Mesenchymal stem cell (in vitro differentiated cells and primary cell): ENCODE data around the gene ELMO3.
A peak's percentile ranks its signal among the peaks of the same experiment; 100 is the strongest.

Experiments
- DNase-seq: peaks from one replicate; pipeline ENCODE4 v3.0.0-alpha.2; 2013
- H2AFZ ChIP-seq: one replicate; pipeline ENCODE4 v1.6.1; 2013; ENCODE audit warnings: low read depth, mild to moderate bottlenecking, control low read depth, inconsistent platforms, low read length, moderate library complexity
- H2AK5ac ChIP-seq: 2 replicates; pipeline ENCODE4 v1.6.1; 2013; ENCODE audit warnings: low read length, moderate library complexity, mild to moderate bottlenecking, inconsistent platforms; ENCODE audit not compliant: severe bottlenecking
- H2BK120ac ChIP-seq: one replicate; pipeline ENCODE4 v1.6.1; 2013; ENCODE audit warnings: low read depth, mild to moderate bottlenecking, inconsistent platforms, low read length, moderate library complexity
- H2BK12ac ChIP-seq, 2 experiments: one replicate each; pipeline ENCODE4 v1.6.1; 2013; ENCODE audit warnings: inconsistent platforms in 2 of 2, low read length in 2 of 2, mild to moderate bottlenecking in 2 of 2, moderate library complexity in 2 of 2, control low read depth in 1 of 2
- H2BK15ac ChIP-seq: one replicate; pipeline ENCODE4 v1.6.1; 2013; ENCODE audit warnings: mild to moderate bottlenecking, low read depth, inconsistent platforms; ENCODE audit not compliant: poor library complexity, severe bottlenecking
- H2BK5ac ChIP-seq: 2 replicates; pipeline ENCODE4 v1.6.1; 2013; ENCODE audit warnings: low read depth, mild to moderate bottlenecking, low read length, control low read depth, inconsistent platforms; ENCODE audit not compliant: poor library complexity, severe bottlenecking
- H3K14ac ChIP-seq, 2 experiments: one replicate each; pipeline ENCODE4 v1.6.1; 2013; ENCODE audit warnings: inconsistent platforms in 2 of 2, low read length in 2 of 2, control low read depth in 1 of 2, mild to moderate bottlenecking in 1 of 2, moderate library complexity in 1 of 2
- H3K18ac ChIP-seq, 2 experiments: one replicate each; pipeline ENCODE4 v1.6.1; 2013; ENCODE audit warnings: inconsistent platforms in 2 of 2, low read length in 2 of 2, control low read depth in 1 of 2, low read depth in 1 of 2, mild to moderate bottlenecking in 1 of 2
- H3K23ac ChIP-seq, 2 experiments: one replicate each; pipeline ENCODE4 v1.6.1; 2013; ENCODE audit warnings: inconsistent platforms in 2 of 2, low read length in 2 of 2, mild to moderate bottlenecking in 2 of 2, moderate library complexity in 2 of 2, control low read depth in 1 of 2
- H3K27ac ChIP-seq: 2 replicates; pipeline ENCODE4 v1.5.1; 2013; ENCODE audit warnings: mild to moderate bottlenecking, moderate library complexity, low read length, control low read depth, inconsistent platforms; ENCODE audit not compliant: poor library complexity, severe bottlenecking
- H3K27me3 ChIP-seq, 2 experiments: 2 replicates each; pipeline versions ENCODE4 v1.6.1 to v1.7.0; 2013; ENCODE audit warnings: low read length in 2 of 2, mild to moderate bottlenecking in 2 of 2, moderate library complexity in 2 of 2, control low read depth in 1 of 2, inconsistent platforms in 1 of 2; ENCODE audit not compliant: control insufficient read depth in 1 of 2, insufficient read depth in 1 of 2
- H3K36me3 ChIP-seq, 2 experiments: 2 replicates each; pipeline versions ENCODE4 v1.6.1 to v1.7.0; 2013; ENCODE audit warnings: low read length in 2 of 2, control low read depth in 1 of 2, inconsistent platforms in 1 of 2, low read depth in 1 of 2, mild to moderate bottlenecking in 1 of 2; ENCODE audit not compliant: insufficient read depth in 2 of 2, control insufficient read depth in 1 of 2
- H3K4ac ChIP-seq, 2 experiments: one replicate each; pipeline ENCODE4 v1.6.1; 2013; ENCODE audit warnings: inconsistent platforms in 2 of 2, low read length in 2 of 2, mild to moderate bottlenecking in 2 of 2, moderate library complexity in 2 of 2, control low read depth in 1 of 2, low read depth in 1 of 2
- H3K4me1 ChIP-seq: 2 replicates; pipeline ENCODE4 v1.6.1; 2013; ENCODE audit warnings: low read depth, low read length, control low read depth; ENCODE audit not compliant: control insufficient read depth, insufficient read depth
- H3K4me2 ChIP-seq: 2 replicates; pipeline ENCODE4 v1.6.1; 2013; ENCODE audit warnings: low read length, mild to moderate bottlenecking, inconsistent platforms; ENCODE audit not compliant: poor library complexity, severe bottlenecking
- H3K4me3 ChIP-seq, 2 experiments: 2 replicates each; pipeline versions ENCODE4 v1.5.1 to v1.7.0; 2013; ENCODE audit warnings: low read length in 2 of 2, mild to moderate bottlenecking in 2 of 2, control low read depth in 1 of 2, low read depth in 1 of 2; ENCODE audit not compliant: insufficient read depth in 1 of 2
- H3K79me1 ChIP-seq: replicated peaks from 2 replicates; pipeline ENCODE4 v1.6.1; 2013; ENCODE audit warnings: mild to moderate bottlenecking, control low read depth, low read length, inconsistent platforms; ENCODE audit not compliant: poor library complexity, severe bottlenecking
- H3K9ac ChIP-seq: 2 replicates; pipeline ENCODE4 v1.7.0; 2013; ENCODE audit warnings: mild to moderate bottlenecking, low read length, moderate library complexity
- H3K9me3 ChIP-seq: 2 replicates; pipeline ENCODE4 v1.7.0; 2013; ENCODE audit warnings: mild to moderate bottlenecking, low read length; ENCODE audit not compliant: control insufficient read depth
- H4K8ac ChIP-seq: one replicate; pipeline ENCODE4 v1.6.1; 2013; ENCODE audit warnings: inconsistent platforms, mild to moderate bottlenecking, low read length, moderate library complexity
- H4K91ac ChIP-seq: one replicate; pipeline ENCODE4 v1.6.1; 2013; ENCODE audit warnings: mild to moderate bottlenecking, low read length, inconsistent platforms
- WGBS: methylation state at CpG from one replicate; pipeline ENCODE4 v1.1.7; 2013; ENCODE audit warnings: mixed read lengths; 5-methylcytosine and 5-hydroxymethylcytosine counted together

ELMO3 gene

DNA sequence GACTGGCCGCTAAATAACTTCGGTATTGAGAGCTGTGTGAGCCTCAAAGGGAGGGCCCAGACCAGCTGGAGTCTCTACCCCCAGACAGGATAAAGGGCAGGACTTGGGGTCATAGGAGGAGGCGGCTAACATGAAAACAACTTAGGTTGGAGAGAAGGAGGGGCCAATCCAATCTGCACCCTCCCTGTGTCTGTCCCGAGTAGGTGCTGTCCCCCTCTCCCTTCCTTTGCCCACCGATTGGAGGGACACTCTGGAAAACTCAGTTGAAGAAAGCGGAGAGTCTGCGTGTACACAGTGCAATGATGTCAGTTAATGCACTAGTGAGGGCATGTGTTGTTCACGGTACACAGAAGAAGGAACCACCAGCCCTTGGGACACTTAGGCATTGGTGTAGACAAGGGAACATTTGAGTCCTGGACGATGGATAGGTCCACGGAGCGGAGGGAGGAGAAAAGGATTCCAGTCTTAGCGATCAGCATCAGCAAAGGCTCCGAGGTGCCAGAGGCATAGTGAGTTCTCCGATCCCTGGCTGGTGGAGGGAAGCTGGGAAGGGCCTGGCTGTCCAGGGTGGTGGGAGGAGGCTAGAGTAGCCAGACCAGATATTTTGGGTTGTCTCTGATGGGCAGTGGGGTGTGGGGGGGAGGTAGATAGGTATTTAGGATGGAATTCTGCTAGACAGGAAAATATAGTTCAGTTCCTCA, 27.8 kb upstream of the ELMO3 start:
- Histone ChIP-seq H3K79me1 (peaks cover 6% of the 10 kb centered on the region), H3K14ac (peak overlapping the region in 1 of 2 experiments; percentile 69), H2BK15ac (peak overlapping the region; percentile 89), H2BK12ac (peak overlapping the region; percentile 56 to 75), H4K8ac (peak overlapping the region; percentile 87), H2AFZ (no peak overlapping the region), H2BK120ac (peak overlapping the region; percentile 93), H3K4me3 (peak overlapping the region; percentile 42 to 69), H3K36me3 (peaks cover 0 to 14% of the 10 kb centered on the region in 2 experiments), H3K9me3 (no peaks in the 10 kb centered on the region), H2AK5ac (peak overlapping the region; percentile 3), H3K23ac (no peak overlapping the region), H2BK5ac (no peak overlapping the region), H4K91ac (peak overlapping the region; percentile 93), H3K4me2 (peak overlapping the region; percentile 60), H3K18ac (peak overlapping the region; percentile 93), H3K4ac (peak overlapping the region; percentile 94 to 97), H3K9ac (peak overlapping the region; percentile 82), H3K27me3 (peaks cover 6 to 30% of the 10 kb centered on the region in 2 experiments), H3K4me1 (peaks cover 36% of the 10 kb centered on the region), H3K27ac (peak overlapping the region; percentile 74)
- WGBS: 48% methylated on average over 14 of the region's 14 CpGs
- peak; percentile 70 for DNase-seq

DNA sequence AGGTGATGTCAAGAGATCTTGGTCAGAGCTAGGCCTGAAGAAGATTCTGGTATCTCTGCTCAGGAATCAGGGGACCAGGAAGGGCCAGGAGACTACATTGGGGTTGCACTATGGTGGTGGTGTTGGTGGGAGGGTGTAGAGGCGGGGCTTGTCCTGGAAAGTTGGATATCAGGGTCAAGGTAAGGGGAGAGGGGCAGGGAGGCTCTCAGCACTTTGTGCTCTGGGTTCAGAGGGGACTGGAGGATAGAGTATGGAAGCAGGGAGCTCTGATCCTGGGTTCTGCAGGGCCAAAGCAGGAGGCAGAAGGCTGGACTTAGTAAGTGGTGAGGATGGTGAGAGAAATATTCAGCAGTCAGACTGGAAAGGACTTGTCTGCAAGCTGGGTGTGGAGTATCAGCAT, 25.6 kb upstream of the ELMO3 start:
- peaks cover 9% of the 10 kb centered on the region for H3K79me1 ChIP-seq
- H3K4me1 ChIP-seq: peaks cover 43% of the 10 kb centered on the region
- no peak overlapping the region for H3K23ac ChIP-seq
- peak overlapping the region in 1 of 2 experiments; percentile 45 for H2BK12ac ChIP-seq
- peak overlapping the region; percentile 90 for H3K4me2 ChIP-seq
- peaks cover 0 to 19% of the 10 kb centered on the region in 2 experiments for H3K36me3 ChIP-seq
- peak overlapping the region; percentile 80 for H3K9ac ChIP-seq
- H4K91ac ChIP-seq: no peak overlapping the region
- 85% methylated on average over 1 of the region's 1 CpG for WGBS
- no peak overlapping the region for H2BK5ac ChIP-seq
- peak overlapping the region; percentile 55 for H2AFZ ChIP-seq
- peak overlapping the region in 1 of 2 experiments; percentile 18 for H3K14ac ChIP-seq
- peak overlapping the region in 1 of 2 experiments; percentile 82 for H3K4me3 ChIP-seq
- DNase-seq: no peak
- peak overlapping the region; percentile 10 for H4K8ac ChIP-seq
- H3K27me3 ChIP-seq: peaks cover 0 to 8% of the 10 kb centered on the region in 2 experiments
- H2AK5ac ChIP-seq: peak overlapping the region; percentile 45
- no peak overlapping the region for H2BK15ac ChIP-seq
- no peaks in the 10 kb centered on the region for H3K9me3 ChIP-seq
- peak overlapping the region in 1 of 2 experiments; percentile 67 for H3K18ac ChIP-seq
- no peak overlapping the region for H2BK120ac ChIP-seq
- peak overlapping the region in 1 of 2 experiments; percentile 69 for H3K4ac ChIP-seq
- peak overlapping the region; percentile 10 for H3K27ac ChIP-seq

DNA sequence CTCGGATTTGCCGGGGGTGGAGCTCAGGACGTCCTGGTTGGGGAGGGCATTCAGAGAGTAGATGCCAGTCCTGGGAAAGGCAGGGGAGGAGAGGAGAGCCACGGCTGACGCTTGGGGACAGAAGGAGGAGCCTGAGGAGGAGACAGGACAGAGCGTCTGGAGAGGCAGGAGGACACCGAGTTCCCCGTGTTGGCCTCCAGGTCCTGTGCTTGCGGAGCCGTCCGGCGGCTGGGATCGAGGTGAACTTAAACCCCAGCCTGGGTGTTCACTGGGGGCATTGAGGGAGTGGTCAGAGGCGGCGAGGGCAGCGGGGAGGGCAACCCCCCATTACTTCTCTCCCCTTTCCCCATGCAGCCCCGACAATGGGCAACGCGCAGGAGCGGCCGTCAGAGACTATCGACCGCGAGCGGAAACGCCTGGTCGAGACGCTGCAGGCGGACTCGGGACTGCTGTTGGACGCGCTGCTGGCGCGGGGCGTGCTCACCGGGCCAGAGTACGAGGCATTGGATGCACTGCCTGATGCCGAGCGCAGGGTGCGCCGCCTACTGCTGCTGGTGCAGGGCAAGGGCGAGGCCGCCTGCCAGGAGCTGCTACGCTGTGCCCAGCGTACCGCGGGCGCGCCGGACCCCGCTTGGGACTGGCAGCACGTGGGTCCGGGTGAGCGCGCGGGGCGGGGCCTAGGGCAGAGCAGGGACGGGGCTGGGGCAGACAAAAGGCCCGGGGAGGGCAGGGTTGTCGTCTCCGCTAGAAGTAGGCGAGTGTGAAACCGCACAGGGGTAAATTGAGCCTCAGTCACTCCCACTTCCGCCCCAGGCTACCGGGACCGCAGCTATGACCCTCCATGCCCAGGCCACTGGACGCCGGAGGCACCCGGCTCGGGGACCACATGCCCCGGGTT, 24.9 kb upstream of the ELMO3 start:
- peak overlapping the region; percentile 60 for H2BK15ac ChIP-seq
- peak; percentile 90 for DNase-seq
- H3K4me3 ChIP-seq: peak overlapping the region; percentile 58 to 82
- peak overlapping the region; percentile 75 for H4K91ac ChIP-seq
- no peak overlapping the region for H2BK5ac ChIP-seq
- H2AK5ac ChIP-seq: no peak overlapping the region
- H3K4me2 ChIP-seq: peak overlapping the region; percentile 90
- H3K23ac ChIP-seq: no peak overlapping the region
- peak overlapping the region in 1 of 2 experiments; percentile 45 for H2BK12ac ChIP-seq
- H2BK120ac ChIP-seq: peak overlapping the region; percentile 81
- H3K36me3 ChIP-seq: peaks cover 0 to 19% of the 10 kb centered on the region in 2 experiments
- H3K27ac ChIP-seq: peak overlapping the region; percentile 40
- peak overlapping the region; percentile 80 for H3K9ac ChIP-seq
- H3K18ac ChIP-seq: peak overlapping the region; percentile 67 to 92
- H3K14ac ChIP-seq: peak overlapping the region in 1 of 2 experiments; percentile 13
- peaks cover 43% of the 10 kb centered on the region for H3K4me1 ChIP-seq
- H3K27me3 ChIP-seq: peaks cover 0 to 1% of the 10 kb centered on the region in 2 experiments
- H3K79me1 ChIP-seq: peaks cover 7% of the 10 kb centered on the region
- H4K8ac ChIP-seq: peak overlapping the region; percentile 83
- H3K9me3 ChIP-seq: no peaks in the 10 kb centered on the region
- peak overlapping the region; percentile 55 for H2AFZ ChIP-seq
- peak overlapping the region; percentile 40 to 69 for H3K4ac ChIP-seq
- 3% methylated on average over 62 of the region's 71 CpGs for whole genome bisulfite sequencing
